OCI-LY3 (cell line): Measurements from ENCODE around the gene C16orf78.
"Not testable (repeated sequence)": the region's sequence is repeated elsewhere in the genome, so short reads cannot be mapped to it uniquely, and the experiment has no call there.

Experiments used
- H2AFZ ChIP-seq: fragments of 200-600, 300-600 bp; shearing (Covaris generic); 2 replicates; pipeline ENCODE4 v1.6.0; 2014; ENCODE audit warnings: antibody characterized with exemption, low read depth, low read length
- H3K27ac ChIP-seq: fragments of 200-600, 300-600 bp; sonication (generic); 2 replicates; pipeline ENCODE4 v1.5.1; 2014; ENCODE audit warnings: mild to moderate bottlenecking, low read length, moderate library complexity, mixed read lengths
- H3K27me3 ChIP-seq: fragments of 200-600, 300-600 bp; sonication (generic); 2 replicates; pipeline ENCODE4 v1.6.1; 2014; ENCODE audit warnings: low read depth, low read length, mixed read lengths
- H3K36me3 ChIP-seq: fragments of 200-600, 300-600 bp; sonication (generic); replicated peaks from 2 replicates; pipeline ENCODE3; 2014; ENCODE audit warnings: low read depth, low read length, mixed read lengths
- H3K4me1 ChIP-seq: fragments of 300-600, 200-600 bp; sonication (generic); 2 replicates; pipeline ENCODE4 v1.6.1; 2014; ENCODE audit warnings: low read length, mixed read lengths
- H3K4me2 ChIP-seq: fragments of 200-600, 300-600 bp; sonication (generic); 2 replicates; pipeline ENCODE4 v1.6.1; 2014; ENCODE audit warnings: low read length, mixed read lengths
- H3K4me3 ChIP-seq: fragments of 300-600, 200-600 bp; sonication (generic); 2 replicates; pipeline ENCODE4 v1.5.1; 2014; ENCODE audit warnings: antibody characterized with exemption, mild to moderate bottlenecking, low read length, moderate library complexity
- H3K79me2 ChIP-seq: fragments of 300-600, 200-600 bp; shearing (Covaris generic); 2 replicates; pipeline ENCODE4 v1.6.1; 2014; ENCODE audit warnings: mild to moderate bottlenecking, low read length, mixed read lengths
- H3K9ac ChIP-seq: fragments of 300-600, 200-600 bp; shearing (Covaris generic); 2 replicates; pipeline ENCODE4 v1.6.0; 2014; ENCODE audit warnings: mild to moderate bottlenecking, low read length, moderate library complexity
- H3K9me3 ChIP-seq: fragments of 200-600, 300-600 bp; shearing (Covaris generic); 2 replicates; pipeline ENCODE4 v1.6.1; 2014; ENCODE audit warnings: low read length, mixed read lengths; ENCODE audit not compliant: insufficient read depth
- H4K20me1 ChIP-seq: fragments of 200-600, 300-600 bp; sonication (generic); 2 replicates; pipeline ENCODE4 v1.6.1; 2016; ENCODE audit warnings: low read length, mixed read lengths; ENCODE audit not compliant: insufficient read depth
- CTCF ChIP-seq: fragments of 200-600, 300-600 bp; sonication (generic); IDR thresholded peaks from 2 replicates; pipeline ENCODE4 v1.5.1; 2014; ENCODE audit warnings: antibody characterized with exemption, low read length, low read depth
- EZH2phosphoT487 ChIP-seq: fragments of 200-600 bp; shearing (Covaris generic); IDR thresholded peaks from 2 replicates; pipeline ENCODE4 v1.6.1; 2018; ENCODE audit warnings: antibody characterized with exemption, mixed run types, low read depth

Gene C16orf78

GRCh38 chr16:49356728-49357488, 16.7 kb upstream of the C16orf78 start:
- no peak overlapping the region for H3K4me2 ChIP-seq
- H3K4me1 ChIP-seq: no peaks in the 10 kb centered on the region
- H3K9ac ChIP-seq: no peak overlapping the region
- no peaks in the 10 kb centered on the region for H3K9me3 ChIP-seq
- no peaks in the 10 kb centered on the region for H3K79me2 ChIP-seq
- no peak overlapping the region for H3K4me3 ChIP-seq
- H4K20me1 ChIP-seq: no peaks in the 10 kb centered on the region
- peaks cover 15% of the 10 kb centered on the region; the same call in 1 of the 2 replicates for H3K27me3 ChIP-seq
- H3K36me3 ChIP-seq: no peaks in the 10 kb centered on the region
- H2AFZ ChIP-seq: no peak overlapping the region
- no peak for TF ChIP-seq CTCF
- no peak for TF ChIP-seq EZH2phosphoT487
- H3K27ac ChIP-seq: no peak overlapping the region

GRCh38 chr16:49359591-49359990, 14.0 kb upstream of the C16orf78 start:
- Histone ChIP-seq H3K4me3 (no peak overlapping the region), H3K36me3 (no peaks in the 10 kb centered on the region), H3K79me2 (no peaks in the 10 kb centered on the region), H3K4me1 (no peaks in the 10 kb centered on the region), H3K27ac (no peak overlapping the region), H4K20me1 (no peaks in the 10 kb centered on the region), H2AFZ (no peak overlapping the region), H3K27me3 (peaks cover 15% of the 10 kb centered on the region; the same call in 1 of the 2 replicates), H3K9ac (no peak overlapping the region), H3K9me3 (no peaks in the 10 kb centered on the region), H3K4me2 (no peak overlapping the region)
- TF ChIP-seq CTCF (no peak), EZH2phosphoT487 (no peak)

- H3K9me3 ChIP-seq, H3K4me2 ChIP-seq, H3K4me1 ChIP-seq, H3K27ac ChIP-seq, H2AFZ ChIP-seq, H3K36me3 ChIP-seq, H3K79me2 ChIP-seq, H3K4me3 ChIP-seq, H4K20me1 ChIP-seq, H3K9ac ChIP-seq: not testable (repeated sequence)
- peaks cover 15% of the 10 kb centered on the region; the same call in 1 of the 2 replicates for H3K27me3 ChIP-seq
These were observed 11.9 kb upstream of the C16orf78 start for GRCh38 chr16:49361731-49362130.

- Histone ChIP-seq H4K20me1 (no peaks in the 10 kb centered on the region), H3K27ac (no peak overlapping the region), H3K4me1 (peaks cover 11% of the 10 kb centered on the region), H3K9ac (no peak overlapping the region), H3K4me3 (no peak overlapping the region), H2AFZ (no peak overlapping the region), H3K9me3 (no peaks in the 10 kb centered on the region), H3K27me3 (peaks cover 15% of the 10 kb centered on the region; the same call in 1 of the 2 replicates), H3K4me2 (no peak overlapping the region), H3K36me3 (no peaks in the 10 kb centered on the region), H3K79me2 (no peaks in the 10 kb centered on the region)
- TF ChIP-seq CTCF (no peak), EZH2phosphoT487 (no peak)
These were observed 11.4 kb upstream of the C16orf78 start for GRCh38 chr16:49362230-49362629.
